ENCODE results near the gene NCKAP1. TPM values are rescaled to one million over a fixed set of nuclear protein-coding genes. Genes with fewer than 3 reads are reported as not detected.
"Not testable (repeated sequence)": the region's sequence is repeated elsewhere in the genome, so short reads cannot be mapped to it uniquely, and the experiment has no call there.

The NCKAP1 gene
- total RNA-seq, 1 donor from 2014 or later = 55.7 TPM

DNA sequence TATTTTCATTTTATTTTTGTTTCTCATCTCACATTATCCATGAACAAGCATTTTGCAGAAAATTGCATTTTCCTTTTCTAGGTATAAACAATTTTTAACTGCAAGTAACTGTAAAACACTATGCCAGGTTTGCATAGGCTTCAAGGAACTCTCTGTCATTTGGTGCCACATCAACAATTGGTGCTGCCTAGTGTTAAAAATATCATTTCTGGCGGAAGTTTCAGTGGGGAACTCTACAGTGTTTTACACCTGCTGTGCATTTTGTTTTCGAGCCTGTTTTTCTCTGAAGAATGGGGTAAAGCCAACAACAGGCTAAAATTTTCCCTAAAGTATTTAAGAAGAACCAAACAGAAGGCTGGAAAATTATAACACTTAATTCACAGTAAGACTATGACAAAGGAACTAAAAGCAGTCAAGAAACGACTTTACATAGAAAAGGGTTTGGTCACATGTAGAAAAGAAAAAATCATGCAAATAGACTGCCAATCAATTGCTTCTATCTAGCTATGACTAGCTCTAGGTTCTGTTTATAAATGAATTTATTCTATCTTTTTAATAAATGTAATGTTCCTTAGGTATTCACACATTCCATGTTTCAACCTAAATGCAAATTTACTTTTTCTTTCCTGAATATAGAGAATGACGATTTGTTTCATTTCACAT lies 150.4 kb downstream of the NCKAP1 start:
- TF ChIP-seq, protein P1, sequence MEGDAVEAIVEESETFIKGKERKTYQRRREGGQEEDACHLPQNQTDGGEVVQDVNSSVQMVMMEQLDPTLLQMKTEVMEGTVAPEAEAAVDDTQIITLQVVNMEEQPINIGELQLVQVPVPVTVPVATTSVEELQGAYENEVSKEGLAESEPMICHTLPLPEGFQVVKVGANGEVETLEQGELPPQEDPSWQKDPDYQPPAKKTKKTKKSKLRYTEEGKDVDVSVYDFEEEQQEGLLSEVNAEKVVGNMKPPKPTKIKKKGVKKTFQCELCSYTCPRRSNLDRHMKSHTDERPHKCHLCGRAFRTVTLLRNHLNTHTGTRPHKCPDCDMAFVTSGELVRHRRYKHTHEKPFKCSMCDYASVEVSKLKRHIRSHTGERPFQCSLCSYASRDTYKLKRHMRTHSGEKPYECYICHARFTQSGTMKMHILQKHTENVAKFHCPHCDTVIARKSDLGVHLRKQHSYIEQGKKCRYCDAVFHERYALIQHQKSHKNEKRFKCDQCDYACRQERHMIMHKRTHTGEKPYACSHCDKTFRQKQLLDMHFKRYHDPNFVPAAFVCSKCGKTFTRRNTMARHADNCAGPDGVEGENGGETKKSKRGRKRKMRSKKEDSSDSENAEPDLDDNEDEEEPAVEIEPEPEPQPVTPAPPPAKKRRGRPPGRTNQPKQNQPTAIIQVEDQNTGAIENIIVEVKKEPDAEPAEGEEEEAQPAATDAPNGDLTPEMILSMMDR (IDR thresholded peaks at IDR 0.05) = no peak
- DNase-seq (ENCODE audit: low spot score in 2 of 2) = no peak
- Histone ChIP-seq H3K36me3 (no peaks in the 10 kb centered on the region), H3K27ac (no peak overlapping the region), H3K9me3 (no peaks in the 10 kb centered on the region), H3K4me1 (peaks cover 0 to 16% of the 10 kb centered on the region in 2 donors), H3K4me3 (no peak overlapping the region), H3K27me3 (no peaks in the 10 kb centered on the region)
- intact Hi-C loops (cut with DNase I) = loop anchor here (2.0 kb wide), 1 partner anchor 21 kb away; the partner anchor contains the start of gene FRZB

DNA sequence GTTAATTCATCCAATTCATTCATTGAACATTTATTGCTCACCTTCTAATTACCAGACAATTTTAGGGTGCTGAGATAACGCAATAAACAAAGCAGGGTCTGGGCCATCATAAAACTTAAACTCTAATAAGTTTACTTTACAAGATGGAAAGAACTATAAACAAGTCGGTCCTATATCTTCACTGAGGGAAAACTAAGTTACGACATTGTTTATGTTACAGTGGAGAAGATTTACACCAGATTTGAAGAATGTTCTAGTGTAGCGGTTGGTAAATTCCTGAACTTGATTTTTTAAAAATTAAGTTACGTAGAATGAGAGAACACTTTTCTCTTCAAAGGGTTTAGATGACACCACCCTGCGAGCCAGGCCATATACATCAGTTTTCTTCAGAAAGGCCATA lies 151.2 kb downstream of the NCKAP1 start:
- H3K27ac ChIP-seq = peak overlapping the region; percentile 31 to 55
- DNase-seq (ENCODE audit: low spot score in 2 of 2) = no peak
- no peak overlapping the region for H3K4me3 ChIP-seq
- H3K9me3 ChIP-seq = no peaks in the 10 kb centered on the region
- no peaks in the 10 kb centered on the region for H3K27me3 ChIP-seq
- no peaks in the 10 kb centered on the region for H3K36me3 ChIP-seq
- H3K4me1 ChIP-seq = peaks cover 0 to 20% of the 10 kb centered on the region in 2 donors
- intact Hi-C loops (cut with DNase I) = loop anchor here (2.0 kb wide), 1 partner anchor 20 kb away; the partner anchor contains the start of gene FRZB
- TF ChIP-seq, protein P1 (IDR thresholded peaks at IDR 0.05) = no peak

DNA sequence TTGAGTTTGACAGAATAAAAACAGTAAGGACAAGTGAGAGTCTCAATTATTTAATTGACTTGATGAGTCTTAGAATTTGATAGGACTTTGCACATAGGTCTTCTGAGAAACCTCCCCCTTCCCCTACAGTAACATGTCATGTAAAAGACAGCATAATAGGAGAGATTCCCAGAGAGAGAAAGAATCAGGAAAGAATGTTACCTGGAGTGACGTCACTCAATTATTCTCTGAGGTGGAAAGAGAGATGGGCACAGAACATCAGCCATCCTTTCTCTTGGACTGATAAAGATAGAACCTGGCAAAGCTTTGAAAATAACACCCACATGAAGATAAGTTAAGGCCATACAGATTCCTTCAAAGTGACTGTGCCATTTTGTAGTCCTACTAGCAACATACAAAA lies 152.5 kb downstream of the NCKAP1 start:
- TF ChIP-seq, protein P1 (IDR thresholded peaks at IDR 0.05) = no peak
- intact Hi-C loops (cut with DNase I) = loop anchor here (2.0 kb wide), 1 partner anchor 19 kb away; the partner anchor contains the start of gene FRZB
- no peaks in the 10 kb centered on the region for H3K27me3 ChIP-seq
- peaks cover 0 to 20% of the 10 kb centered on the region in 2 donors for H3K4me1 ChIP-seq
- DNase-seq (ENCODE audit: low spot score in 2 of 2) = no peak
- H3K4me3 ChIP-seq = no peak overlapping the region
- H3K9me3 ChIP-seq = no peaks in the 10 kb centered on the region
- H3K27ac ChIP-seq = peak overlapping the region; percentile 31 to 55
- H3K36me3 ChIP-seq = no peaks in the 10 kb centered on the region

DNA sequence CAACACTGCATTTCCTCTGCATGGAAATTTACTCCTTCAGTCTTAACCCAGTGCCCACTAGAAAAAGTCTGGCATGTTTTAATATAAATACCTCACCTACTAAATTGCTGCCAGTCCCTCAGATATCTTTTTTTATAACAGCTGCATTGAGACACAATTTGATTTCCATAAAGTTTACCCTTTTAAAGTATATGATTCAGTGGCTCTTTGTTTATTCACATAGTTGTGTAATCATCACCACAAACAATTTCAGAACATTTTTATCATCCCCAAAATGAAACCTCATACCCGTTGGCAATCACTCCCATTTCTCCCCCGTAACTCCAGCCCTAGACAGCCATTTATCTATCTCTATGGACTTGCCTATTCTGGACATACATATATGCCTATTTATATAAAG lies 154.8 kb downstream of the NCKAP1 start:
- TF ChIP-seq, protein P1 (IDR thresholded peaks at IDR 0.05) = no peak
- Histone ChIP-seq H3K27ac (peak overlapping the region; percentile 40 to 75), H3K4me1 (peaks cover 0 to 20% of the 10 kb centered on the region in 2 donors), H3K4me3 (peak overlapping the region in 1 of 2 donors; percentile 6), H3K36me3 (no peaks in the 10 kb centered on the region), H3K9me3 (peaks cover 0 to 8% of the 10 kb centered on the region in 2 donors), H3K27me3 (no peaks in the 10 kb centered on the region)
- no peak for DNase-seq (ENCODE audit: low spot score in 2 of 2)
- intact Hi-C loops (cut with DNase I) = no loop called here

DNA sequence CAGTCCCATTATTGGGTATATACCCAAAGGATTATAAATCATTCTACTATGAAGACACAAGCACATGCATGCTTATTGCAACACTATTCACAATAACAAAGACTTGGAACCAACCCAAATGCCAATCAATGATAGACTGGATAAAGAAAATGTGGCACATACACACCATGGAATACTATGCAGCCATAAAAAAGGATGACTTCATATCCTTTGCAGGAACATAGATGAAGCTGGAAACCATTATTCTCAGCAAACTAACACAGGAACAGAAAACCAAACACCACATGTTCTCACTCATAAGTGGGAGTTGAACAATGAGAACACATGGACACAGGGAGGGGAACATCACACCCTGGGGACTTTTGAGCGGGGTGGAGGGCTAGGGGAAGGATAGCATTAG lies 158.2 kb downstream of the NCKAP1 start:
- H3K27ac ChIP-seq; H3K4me3 ChIP-seq; DNase-seq (ENCODE audit: low spot score in 2 of 2); H3K36me3 ChIP-seq; H3K27me3 ChIP-seq; intact Hi-C loops (cut with DNase I): not testable (repeated sequence)
- Histone ChIP-seq H3K9me3 (peaks cover 0 to 11% of the 10 kb centered on the region in 2 donors), H3K4me1 (peaks cover 0 to 11% of the 10 kb centered on the region in 2 donors)

DNA sequence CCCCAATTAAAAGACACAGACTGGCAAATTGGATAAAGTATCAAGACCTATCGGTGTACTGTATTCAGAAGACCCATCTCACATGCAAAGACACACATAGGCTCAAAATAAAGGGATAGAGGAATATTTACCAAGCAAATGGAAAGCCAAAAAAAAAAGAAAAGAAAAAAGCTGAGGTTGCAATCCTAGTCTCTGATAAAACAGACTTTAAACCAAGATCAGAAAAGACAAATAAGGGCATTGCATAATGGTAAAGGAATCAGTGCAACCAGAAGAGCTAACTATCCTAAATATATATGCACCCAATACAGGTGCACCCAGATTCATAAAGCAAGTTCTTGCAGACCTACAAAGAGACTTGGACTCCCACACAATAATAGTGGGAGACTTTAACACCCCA lies 161.6 kb downstream of the NCKAP1 start:
- H3K27ac ChIP-seq; DNase-seq (ENCODE audit: low spot score in 2 of 2); H3K4me1 ChIP-seq; H3K4me3 ChIP-seq; intact Hi-C loops (cut with DNase I); H3K27me3 ChIP-seq; H3K36me3 ChIP-seq: not testable (repeated sequence)
- peaks cover 0 to 11% of the 10 kb centered on the region in 2 donors for H3K9me3 ChIP-seq
